K562 (cell line): ENCODE measurements around the gene TRMT10B. TPM values are rescaled to one million over a fixed set of nuclear protein-coding genes. Genes with fewer than 3 reads are reported as not detected.

Source experiments
- ATAC-seq: fragments of 200-7000 bp; cut with Tn5 transposase; 3 replicates; pipeline ENCODE4 v1.9.1; 2020; ENCODE audit warnings: moderate library complexity
- BruUV-seq: library from RNA; stranded (reverse); fragments of 400-500 nt; replicated peaks from 2 replicates; lab custom pipeline; 2021; lab: Mats Ljungman, UMichigan
- CTCF ChIA-PET: fragments of 300-600 bp; formaldehyde crosslinking; extraction: SDS; loops from one replicate; lab custom pipeline; 2021; ENCODE audit warnings: low intra/inter-chr PET ratio; lab: Yijun Ruan, JAX
- POLR2A ChIA-PET: fragments of 300-600, 350-650 bp; sonication (Branson Sonifier 250); formaldehyde crosslinking; extraction: SDS; loops from one replicate; lab custom pipeline; 2021; ENCODE audit warnings: antibody characterized with exemption, inconsistent platforms; lab: Yijun Ruan, JAX
- DNase-seq, 4 experiments: peaks; one replicate each; pipeline versions ENCODE4 v3.0.0 to v3.0.0-alpha.2; 2011 to 2018; ENCODE audit warnings: low spot score in 3 of 4, mixed read lengths in 3 of 4; ENCODE audit errors: extremely low read depth in 1 of 4
- FAIRE-seq: peaks from 2 replicates; lab custom pipeline; 2011; peaks lifted over from hg19 to GRCh38; lab: Jason Lieb, UNC
- H2AFZ ChIP-seq: 2 replicates; pipeline ENCODE4 v1.6.0; 2011; ENCODE audit warnings: low read depth, low read length, control low read depth, inconsistent platforms
- H3K27ac ChIP-seq: fragments of 200-600 bp; 3 replicates; pipeline ENCODE4 v1.8.0; 2011; ENCODE audit warnings: low read depth, mild to moderate bottlenecking, control low read depth, inconsistent platforms, low read length, moderate library complexity, mixed read lengths; ENCODE audit errors: extremely low read depth
- H3K27me3 ChIP-seq, 2 experiments: fragments of 300-600 bp in 1 of 2; 2 replicates in 1 of 2; 3 replicates in 1 of 2; pipeline versions ENCODE4 v1.6.0 to v1.8.0; 2011; ENCODE audit warnings: inconsistent platforms in 2 of 2, low read length in 2 of 2, mild to moderate bottlenecking in 1 of 2, mixed read lengths in 1 of 2, moderate library complexity in 1 of 2; ENCODE audit not compliant: control insufficient read depth in 2 of 2, insufficient read depth in 2 of 2
- H3K36me3 ChIP-seq: fragments of 300-600 bp; 3 replicates; pipeline ENCODE4 v1.8.0; 2011; ENCODE audit warnings: mild to moderate bottlenecking, low read length, inconsistent platforms; ENCODE audit not compliant: control insufficient read depth, insufficient read depth
- H3K4me1 ChIP-seq, 2 experiments: fragments of 200-600 bp in 1 of 2; replicated peaks in 1 of 2; 2 replicates in 1 of 2; 3 replicates in 1 of 2; pipeline versions ENCODE4 v1.5.1 to v1.8.0; 2011; ENCODE audit warnings: inconsistent platforms in 2 of 2, low read length in 2 of 2, mild to moderate bottlenecking in 1 of 2, mixed read lengths in 1 of 2, moderate library complexity in 1 of 2; ENCODE audit not compliant: control insufficient read depth in 2 of 2, insufficient read depth in 2 of 2
- H3K4me2 ChIP-seq: 2 replicates; pipeline ENCODE4 v1.6.1; 2011; ENCODE audit warnings: low read length, control low read depth, inconsistent platforms, mixed read lengths; ENCODE audit not compliant: insufficient read depth
- H3K4me3 ChIP-seq: fragments of 200-600 bp; sonication (generic), shearing (Covaris generic); 2 replicates; pipeline ENCODE4 v1.5.1; 2016; ENCODE audit warnings: control low read depth, inconsistent platforms
- H3K79me2 ChIP-seq: fragments of 200-600 bp; 3 replicates; pipeline ENCODE4 v1.8.0; 2011; ENCODE audit warnings: low read length, inconsistent platforms; ENCODE audit not compliant: control insufficient read depth, insufficient read depth
- H3K9ac ChIP-seq, 2 experiments: 2 replicates each; pipeline versions ENCODE4 v1.6.0 to v1.6.1; 2011; ENCODE audit warnings: low read depth in 2 of 2, low read length in 2 of 2, control low read depth in 1 of 2, inconsistent platforms in 1 of 2, mild to moderate bottlenecking in 1 of 2, mixed read lengths in 1 of 2; ENCODE audit not compliant: insufficient read depth in 1 of 2
- H3K9me1 ChIP-seq: one replicate; pipeline ENCODE4 v1.6.0; 2011; ENCODE audit warnings: inconsistent platforms, mild to moderate bottlenecking, low read length, moderate library complexity; ENCODE audit not compliant: control insufficient read depth, insufficient read depth
- H3K9me3 ChIP-seq: replicated peaks from 2 replicates; pipeline ENCODE4 v1.5.1; 2011; ENCODE audit warnings: low read depth, low read length, inconsistent platforms; ENCODE audit not compliant: control insufficient read depth, insufficient read depth
- H4K20me1 ChIP-seq: replicated peaks from 2 replicates; pipeline ENCODE4 v1.6.1; 2011; ENCODE audit warnings: low read length, inconsistent platforms, mixed read lengths; ENCODE audit not compliant: control insufficient read depth, insufficient read depth
- ELF2 ChIP-seq: fragments of 250-450 bp; sonication (Bioruptor Pico); IDR thresholded peaks from 2 replicates; pipeline ENCODE4 v1.5.0; 2021; ENCODE audit warnings: mild to moderate bottlenecking
- HMG20A ChIP-seq: fragments of 450-650 bp; formaldehyde crosslinking; conservative IDR thresholded peaks from 2 replicates; pipeline ENCODE4 v1.4.0; 2020; ENCODE audit warnings: mild to moderate bottlenecking, mixed read lengths
- MYNN ChIP-seq, 2 experiments: sonication (generic); formaldehyde crosslinking in 1 of 2; IDR thresholded peaks; 2 replicates each; pipeline versions ENCODE4 v1.5.0 to v1.6.1; 2016 to 2020; ENCODE audit warnings: antibody characterized with exemption in 1 of 2, missing genetic modification reagents in 1 of 2
- NR2C1 ChIP-seq, 2 experiments: fragments of 450-650 bp; IDR thresholded peaks; 2 replicates each; pipeline ENCODE4 v1.6.1; 2017; ENCODE audit warnings: mild to moderate bottlenecking in 2 of 2, antibody characterized with exemption in 1 of 2, inconsistent platforms in 1 of 2, missing compliant biosample characterization in 1 of 2, missing genetic modification characterization in 1 of 2
- NR3C1 ChIP-seq: sonication (generic); formaldehyde crosslinking; IDR thresholded peaks from 2 replicates; pipeline ENCODE4 v1.8.1; 2022; ENCODE audit warnings: missing genetic modification reagents
- SIN3A ChIP-seq, 2 experiments: fragments of 150-350 bp in 1 of 2; IDR thresholded peaks; 2 replicates each; pipeline ENCODE4 v1.6.1; 2011 to 2016; ENCODE audit warnings: borderline replicate concordance in 2 of 2, low read depth in 2 of 2, low read length in 2 of 2, mild to moderate bottlenecking in 2 of 2, moderate library complexity in 2 of 2; ENCODE audit not compliant: control insufficient read depth in 1 of 2
- TCFL5 ChIP-seq: fragments of 250-450 bp; sonication (Bioruptor Pico); conservative IDR thresholded peaks from 2 replicates; pipeline ENCODE4 v1.6.1; 2021; ENCODE audit warnings: mild to moderate bottlenecking, moderate library complexity, matching md5 sums
- TOE1 ChIP-seq, 2 experiments: fragments of 450-650 bp in 1 of 2; sonication (generic) in 1 of 2; formaldehyde crosslinking in 1 of 2; IDR thresholded peaks; 2 replicates each; pipeline versions ENCODE4 v1.7.1 to v1.8.0; 2016 to 2022; ENCODE audit warnings: borderline replicate concordance in 2 of 2, mild to moderate bottlenecking in 2 of 2, antibody characterized with exemption in 1 of 2, inconsistent platforms in 1 of 2, low read depth in 1 of 2, missing genetic modification reagents in 1 of 2, moderate library complexity in 1 of 2
- ZNF174 ChIP-seq: fragments of 250-450 bp; sonication (Bioruptor Pico); IDR thresholded peaks from 2 replicates; pipeline ENCODE4 v1.4.0; 2020; ENCODE audit warnings: mild to moderate bottlenecking
- ZNF699 ChIP-seq: fragments of 250-450 bp; sonication (Bioruptor Pico); IDR thresholded peaks from 2 replicates; pipeline ENCODE4 v1.8.0; 2021; ENCODE audit warnings: mild to moderate bottlenecking, moderate library complexity; ENCODE audit not compliant: insufficient replicate concordance
- WGBS: fragments of 100-300 bp; shearing (Covaris generic); methylation state at CpG from one replicate; pipeline ENCODE4 v1.1.6; 2016; ENCODE audit warnings: low coverage, mixed read lengths; ENCODE audit not compliant: insufficient coverage; ENCODE audit errors: missing lambda C conversion rate; 5-methylcytosine and 5-hydroxymethylcytosine counted together
- in situ Hi-C: fragments of 300-500 bp; cut with MboI; formaldehyde crosslinking; loops from 4 replicates; pipeline ENCODE4 v1.15.0; 2018; ENCODE audit warnings: inconsistent platforms, mixed read lengths
- intact Hi-C: fragments of 100-400 bp; cut with micrococcal nuclease; formaldehyde crosslinking; loops from 2 replicates; pipeline ENCODE4 v1.14.2; 2022
- polyA plus RNA-seq, 8 experiments: library from polyadenylated mRNA; depleted of rRNA in 4 of 8; stranded (reverse) in 5 of 8; unstranded in 3 of 8; fragments of >200 nt; fragmentation: Nextera tagmentation in 2 of 8; fragmentation: Illumina TruSeq in 1 of 8; extraction: Ambion mirVana in 2 of 8; extraction: Trizol in 1 of 8; gene quantifications; 2 replicates each; pipeline versions ENCODE4 v1.2.1 to v1.2.3, GENCODE V29; 2011 to 2014; ENCODE audit warnings: inconsistent platforms in 1 of 8, missing spikeins in 1 of 8
- total RNA-seq, 7 experiments: library from RNA; depleted of rRNA in 6 of 7; stranded (reverse); fragments of >200 nt in 6 of 7; fragmentation: Illumina TruSeq in 2 of 7; extraction: Trizol in 2 of 7; gene quantifications; 2 replicates each; pipeline versions ENCODE4 v1.2.1 to v1.2.3, GENCODE V29; 2011 to 2021; ENCODE audit warnings: low replicate concordance in 1 of 7
- TF ChIP-seq, protein P1 (sequence below): fragments of 450-650 bp; formaldehyde crosslinking; IDR thresholded peaks from 2 replicates; pipeline ENCODE4 v1.4.0; 2022; ENCODE audit warnings: missing genetic modification characterization
- TF ChIP-seq, protein P2 (sequence below): fragments of 450-650 bp; IDR thresholded peaks from 2 replicates; pipeline ENCODE4 v1.6.1; 2016
- TF ChIP-seq, protein P3 (sequence below): sonication (generic); formaldehyde crosslinking; IDR thresholded peaks from 2 replicates; pipeline ENCODE4 v1.8.0; 2023; ENCODE audit warnings: mild to moderate bottlenecking, missing genetic modification reagents
- TF ChIP-seq, protein P4 (sequence below): fragments of 250-450 bp; sonication (Bioruptor Pico); IDR thresholded peaks from 2 replicates; pipeline ENCODE4 v1.8.0; 2021; ENCODE audit warnings: moderate library complexity, mild to moderate bottlenecking, inconsistent platforms

The TRMT10B gene
- total and polyA plus RNA-seq, 9 of the 15 experiments (the other 6 are each of a cell fraction or from before 2014, with no cell fraction given), result 2.9 to 13.4 (median 7.0) TPM

DNA sequence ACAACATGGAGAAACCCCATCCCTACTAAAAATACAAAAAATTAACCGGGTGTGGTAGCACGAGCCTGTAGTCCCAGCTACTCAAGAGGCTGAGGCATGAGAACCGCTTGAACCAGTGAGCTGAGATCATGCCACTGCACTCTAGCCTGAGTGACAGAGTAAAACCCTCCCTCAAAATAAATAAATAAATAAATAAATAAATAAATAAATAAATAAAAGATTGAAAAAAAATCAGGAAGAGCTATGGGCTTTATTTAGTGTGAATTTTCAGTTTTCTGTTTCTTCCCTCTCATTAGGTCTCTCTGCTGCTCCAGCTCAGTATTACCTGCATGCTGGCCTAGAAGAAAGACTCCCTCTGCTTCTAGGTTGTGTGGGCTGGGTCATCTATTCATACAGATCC, 47.8 kb upstream of the TRMT10B start:
- in situ Hi-C loops, result no loop called here
- TF ChIP-seq ZNF699 (CRISPR knock-in tag) (no peak), NR3C1 (CRISPR knock-in tag) (no peak), MYNN (IDR thresholded peaks at IDR 0.05) (no peak), MYNN (CRISPR knock-in tag; IDR thresholded peaks at IDR 0.05) (no peak), ZNF174 (no peak), TCFL5 (CRISPR knock-in tag) (no peak), ELF2 (CRISPR knock-in tag) (no peak), TOE1 (IDR thresholded peaks at IDR 0.05; ENCODE audit: borderline replicate concordance) (no peak), TOE1 (CRISPR knock-in tag; IDR thresholded peaks at IDR 0.05; ENCODE audit: borderline replicate concordance, low read depth) (no peak), NR2C1 (IDR thresholded peaks at IDR 0.05) (no peak), NR2C1 (tag; IDR thresholded peaks at IDR 0.05) (no peak), HMG20A (CRISPR knock-in tag) (no peak), SIN3A (IDR thresholded peaks at IDR 0.05; ENCODE audit: borderline replicate concordance in 2 of 2, control insufficient read depth in 1 of 2, low read depth in 2 of 2, low read length in 2 of 2) (no peak)
- TF ChIP-seq, protein P1, sequence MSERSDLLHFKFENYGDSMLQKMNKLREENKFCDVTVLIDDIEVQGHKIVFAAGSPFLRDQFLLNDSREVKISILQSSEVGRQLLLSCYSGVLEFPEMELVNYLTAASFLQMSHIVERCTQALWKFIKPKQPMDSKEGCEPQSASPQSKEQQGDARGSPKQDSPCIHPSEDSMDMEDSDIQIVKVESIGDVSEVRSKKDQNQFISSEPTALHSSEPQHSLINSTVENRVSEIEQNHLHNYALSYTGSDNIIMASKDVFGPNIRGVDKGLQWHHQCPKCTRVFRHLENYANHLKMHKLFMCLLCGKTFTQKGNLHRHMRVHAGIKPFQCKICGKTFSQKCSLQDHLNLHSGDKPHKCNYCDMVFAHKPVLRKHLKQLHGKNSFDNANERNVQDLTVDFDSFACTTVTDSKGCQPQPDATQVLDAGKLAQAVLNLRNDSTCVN, result no peak
- TF ChIP-seq, protein P2, sequence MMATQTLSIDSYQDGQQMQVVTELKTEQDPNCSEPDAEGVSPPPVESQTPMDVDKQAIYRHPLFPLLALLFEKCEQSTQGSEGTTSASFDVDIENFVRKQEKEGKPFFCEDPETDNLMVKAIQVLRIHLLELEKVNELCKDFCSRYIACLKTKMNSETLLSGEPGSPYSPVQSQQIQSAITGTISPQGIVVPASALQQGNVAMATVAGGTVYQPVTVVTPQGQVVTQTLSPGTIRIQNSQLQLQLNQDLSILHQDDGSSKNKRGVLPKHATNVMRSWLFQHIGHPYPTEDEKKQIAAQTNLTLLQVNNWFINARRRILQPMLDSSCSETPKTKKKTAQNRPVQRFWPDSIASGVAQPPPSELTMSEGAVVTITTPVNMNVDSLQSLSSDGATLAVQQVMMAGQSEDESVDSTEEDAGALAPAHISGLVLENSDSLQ, result no peak
- TF ChIP-seq, protein P3, sequence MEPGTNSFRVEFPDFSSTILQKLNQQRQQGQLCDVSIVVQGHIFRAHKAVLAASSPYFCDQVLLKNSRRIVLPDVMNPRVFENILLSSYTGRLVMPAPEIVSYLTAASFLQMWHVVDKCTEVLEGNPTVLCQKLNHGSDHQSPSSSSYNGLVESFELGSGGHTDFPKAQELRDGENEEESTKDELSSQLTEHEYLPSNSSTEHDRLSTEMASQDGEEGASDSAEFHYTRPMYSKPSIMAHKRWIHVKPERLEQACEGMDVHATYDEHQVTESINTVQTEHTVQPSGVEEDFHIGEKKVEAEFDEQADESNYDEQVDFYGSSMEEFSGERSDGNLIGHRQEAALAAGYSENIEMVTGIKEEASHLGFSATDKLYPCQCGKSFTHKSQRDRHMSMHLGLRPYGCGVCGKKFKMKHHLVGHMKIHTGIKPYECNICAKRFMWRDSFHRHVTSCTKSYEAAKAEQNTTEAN (CRISPR knock-in tag), result no peak
- TF ChIP-seq, protein P4, sequence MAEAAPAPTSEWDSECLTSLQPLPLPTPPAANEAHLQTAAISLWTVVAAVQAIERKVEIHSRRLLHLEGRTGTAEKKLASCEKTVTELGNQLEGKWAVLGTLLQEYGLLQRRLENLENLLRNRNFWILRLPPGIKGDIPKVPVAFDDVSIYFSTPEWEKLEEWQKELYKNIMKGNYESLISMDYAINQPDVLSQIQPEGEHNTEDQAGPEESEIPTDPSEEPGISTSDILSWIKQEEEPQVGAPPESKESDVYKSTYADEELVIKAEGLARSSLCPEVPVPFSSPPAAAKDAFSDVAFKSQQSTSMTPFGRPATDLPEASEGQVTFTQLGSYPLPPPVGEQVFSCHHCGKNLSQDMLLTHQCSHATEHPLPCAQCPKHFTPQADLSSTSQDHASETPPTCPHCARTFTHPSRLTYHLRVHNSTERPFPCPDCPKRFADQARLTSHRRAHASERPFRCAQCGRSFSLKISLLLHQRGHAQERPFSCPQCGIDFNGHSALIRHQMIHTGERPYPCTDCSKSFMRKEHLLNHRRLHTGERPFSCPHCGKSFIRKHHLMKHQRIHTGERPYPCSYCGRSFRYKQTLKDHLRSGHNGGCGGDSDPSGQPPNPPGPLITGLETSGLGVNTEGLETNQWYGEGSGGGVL, result no peak

More for the DNA sequence above, 47.8 kb upstream of the TRMT10B start:
- WGBS, result 3% methylated on average over 3 of the region's 3 CpGs
- H3K36me3 ChIP-seq, result no peaks in the 10 kb centered on the region
- no peak for ATAC-seq
- no peaks in the 10 kb centered on the region for H4K20me1 ChIP-seq
- intact Hi-C loops, result no loop called here
- BruUV-seq, result no TSS peak
- H3K27me3 ChIP-seq, result peaks cover 36 to 39% of the 10 kb centered on the region in 2 experiments; a peak in 3 of 5 replicates
- H3K9ac ChIP-seq, result no peak overlapping the region
- no peak overlapping the region for H3K4me2 ChIP-seq
- no peak for FAIRE-seq
- no peaks in the 10 kb centered on the region for H3K79me2 ChIP-seq
- no peak overlapping the region for H3K4me3 ChIP-seq
- H3K9me3 ChIP-seq, result no peaks in the 10 kb centered on the region
- no peaks in the 10 kb centered on the region for H3K9me1 ChIP-seq
- H2AFZ ChIP-seq, result no peak overlapping the region
- H3K27ac ChIP-seq, result no peak overlapping the region
- POLR2A ChIA-PET, result interaction anchor here (1.2 to 1.7 kb wide), 3 partner anchors 9 to 24 kb away, joined by 3 to 5 read pairs (median 4); no protein-coding TSS in a partner anchor
- CTCF ChIA-PET, result no interaction called here
- no peak for DNase-seq
- no peaks in the 10 kb centered on the region for H3K4me1 ChIP-seq
